TTC549 (cell line): ENCODE results near the gene CLEC11A.
"Not testable (repeated sequence)": the region's sequence is repeated elsewhere in the genome, so short reads cannot be mapped to it uniquely, and the experiment has no call there.

Experiments
- FAIRE-seq: peaks from 2 replicates; lab custom pipeline; 2012; peaks lifted over from hg19 to GRCh38; lab: Jason Lieb, UNC

The CLEC11A gene

GRCh38 chr19:50761501-50761900 lies 38.3 kb downstream of the CLEC11A start:
- FAIRE-seq = not testable (repeated sequence)

GRCh38 chr19:50763521-50763920 lies 40.4 kb downstream of the CLEC11A start:
- not testable (repeated sequence) for FAIRE-seq

- FAIRE-seq = no peak
Observed at GRCh38 chr19:50764409-50764808, 41.2 kb downstream of the CLEC11A start.

GRCh38 chr19:50766746-50767145 lies 43.6 kb downstream of the CLEC11A start:
- FAIRE-seq = not testable (repeated sequence)

- not testable (repeated sequence) for FAIRE-seq
Observed at GRCh38 chr19:50767263-50767662, 44.1 kb downstream of the CLEC11A start.

- FAIRE-seq = no peak
Observed at GRCh38 chr19:50768277-50768676, 45.1 kb downstream of the CLEC11A start.

- not testable (repeated sequence) for FAIRE-seq
Observed at GRCh38 chr19:50770164-50770563, 47.0 kb downstream of the CLEC11A start, which contains the start of gene GPR32. Gene GPR32 (plus strand): TSS chr19:50770464. CDS start chr19:50770601, 137 bp downstream.

- no peak for FAIRE-seq
Observed at GRCh38 chr19:50770888-50771287, 47.7 kb downstream of the CLEC11A start.

- FAIRE-seq = no peak
Observed at GRCh38 chr19:50772476-50772875, 49.3 kb downstream of the CLEC11A start.

- FAIRE-seq = not testable (repeated sequence)
Observed at GRCh38 chr19:50772912-50773311, 49.7 kb downstream of the CLEC11A start.

- not testable (repeated sequence) for FAIRE-seq
Observed at GRCh38 chr19:50773454-50773853, 50.3 kb downstream of the CLEC11A start.
